GM21381 (cell line): ENCODE measurements around the gene ROPN1L.
"Not testable (repeated sequence)": the region's sequence is repeated elsewhere in the genome, so short reads cannot be mapped to it uniquely, and the experiment has no call there.

Experiments
- ATAC-seq: cut with Tn5 transposase; IDR thresholded peaks from one replicate; pipeline ENCODE4 v1.9.1; 2021; ENCODE audit warnings: mild to moderate bottlenecking, moderate library complexity; ENCODE audit not compliant: unreplicated experiment

Gene ROPN1L

GRCh38 chr5:10441083-10441991 is at the start of gene ROPN1L:
Gene ROPN1L (plus strand): TSS chr5:10441879. CDS start chr5:10442168, 289 bp downstream.
- peak; percentile 97 for ATAC-seq

- not testable (repeated sequence) for ATAC-seq
These were observed 48.9 kb upstream of the ROPN1L start for GRCh38 chr5:10392567-10393328.

GRCh38 chr5:10393491-10393890 is 48.2 kb upstream of the ROPN1L start:
- ATAC-seq: no peak

GRCh38 chr5:10396552-10396951 is 45.1 kb upstream of the ROPN1L start:
- no peak for ATAC-seq

GRCh38 chr5:10399839-10400238 is 41.8 kb upstream of the ROPN1L start:
- no peak for ATAC-seq

GRCh38 chr5:10400411-10400810 is 41.3 kb upstream of the ROPN1L start:
- no peak for ATAC-seq

GRCh38 chr5:10400831-10401230 is 40.8 kb upstream of the ROPN1L start:
- no peak for ATAC-seq

- peak; percentile 81 for ATAC-seq
These were observed 40.2 kb upstream of the ROPN1L start for GRCh38 chr5:10401498-10401897.

- no peak for ATAC-seq
These were observed 37.9 kb upstream of the ROPN1L start for GRCh38 chr5:10403829-10404228.

GRCh38 chr5:10406651-10407050 is 35.0 kb upstream of the ROPN1L start:
- ATAC-seq: no peak

GRCh38 chr5:10409504-10409903 is 32.2 kb upstream of the ROPN1L start:
- ATAC-seq: no peak

- no peak for ATAC-seq
These were observed 31.0 kb upstream of the ROPN1L start for GRCh38 chr5:10410662-10411061.

GRCh38 chr5:10411336-10411735 is 30.3 kb upstream of the ROPN1L start:
- no peak for ATAC-seq

GRCh38 chr5:10416868-10417267 is 24.8 kb upstream of the ROPN1L start:
- no peak for ATAC-seq

GRCh38 chr5:10418654-10419345 is 22.9 kb upstream of the ROPN1L start:
- peak; percentile 74 for ATAC-seq

GRCh38 chr5:10420468-10420867 is 21.2 kb upstream of the ROPN1L start:
- no peak for ATAC-seq

- ATAC-seq: no peak
These were observed 20.7 kb upstream of the ROPN1L start for GRCh38 chr5:10420932-10421331.

- no peak for ATAC-seq
These were observed 19.6 kb upstream of the ROPN1L start for GRCh38 chr5:10421896-10422691.

- no peak for ATAC-seq
These were observed 18.7 kb upstream of the ROPN1L start for GRCh38 chr5:10423022-10423421.

- ATAC-seq: peak; percentile 54
These were observed 17.5 kb upstream of the ROPN1L start for GRCh38 chr5:10424124-10424731.
